Testis (tissue), 2 donors: ENCODE measurements around the gene COMMD7.

Source experiments
- POLR2A ChIP-seq: fragments of 450-650 bp; IDR thresholded peaks from one replicate; pipeline ENCODE4 v1.6.1; 2017; ENCODE audit warnings: antibody characterized with exemption, mild to moderate bottlenecking, moderate library complexity
- TF ChIP-seq, protein P1 (sequence below), 3 experiments: fragments of 450-650 bp in 2 of 3; fragments of 200-600 bp in 1 of 3; sonication (generic) in 1 of 3; IDR thresholded peaks; one replicate each; pipeline ENCODE4 v1.5.1; 2016 to 2019; ENCODE audit warnings: antibody characterized with exemption in 3 of 3, mild to moderate bottlenecking in 2 of 3, moderate library complexity in 1 of 3

DNA sequence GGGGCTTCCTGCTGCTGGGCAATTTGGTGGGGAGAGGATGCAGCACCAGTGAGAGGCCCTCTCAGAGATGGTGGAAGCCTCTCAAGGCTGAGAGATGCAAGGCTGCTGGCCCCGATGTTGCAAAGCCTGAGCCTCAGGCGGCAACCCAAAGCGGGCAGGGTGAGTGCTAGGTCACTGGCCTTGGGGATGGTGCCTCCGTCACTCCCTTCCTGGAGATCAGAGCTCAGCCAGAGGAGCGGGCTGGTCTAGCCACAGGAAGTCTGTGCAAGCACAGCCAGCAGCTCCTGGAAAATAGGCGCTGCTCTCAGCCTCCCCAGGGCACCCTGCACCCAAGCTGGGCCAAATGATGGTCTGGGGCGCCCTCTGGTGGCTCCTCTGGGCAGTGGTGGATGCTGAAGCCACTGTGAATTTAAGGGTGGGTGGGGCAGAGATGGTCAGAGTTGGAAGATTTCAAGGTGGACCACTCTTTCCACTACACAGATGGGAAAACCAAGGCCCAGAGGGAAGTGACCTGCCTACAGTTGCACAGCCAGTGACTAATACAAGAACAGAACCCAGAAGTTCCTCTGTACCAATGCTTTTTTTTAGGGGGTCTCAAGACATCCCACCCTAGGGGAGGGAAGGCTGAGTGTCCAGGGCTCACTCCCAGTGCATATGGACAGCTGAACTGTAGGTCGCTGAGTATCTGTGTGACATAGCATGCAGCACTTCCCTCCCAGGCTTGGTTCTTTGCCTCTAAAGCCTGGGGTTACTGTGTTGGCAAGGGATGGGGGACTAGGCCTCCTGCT, 90.3 kb downstream of the COMMD7 start:
- TF ChIP-seq, protein P1, sequence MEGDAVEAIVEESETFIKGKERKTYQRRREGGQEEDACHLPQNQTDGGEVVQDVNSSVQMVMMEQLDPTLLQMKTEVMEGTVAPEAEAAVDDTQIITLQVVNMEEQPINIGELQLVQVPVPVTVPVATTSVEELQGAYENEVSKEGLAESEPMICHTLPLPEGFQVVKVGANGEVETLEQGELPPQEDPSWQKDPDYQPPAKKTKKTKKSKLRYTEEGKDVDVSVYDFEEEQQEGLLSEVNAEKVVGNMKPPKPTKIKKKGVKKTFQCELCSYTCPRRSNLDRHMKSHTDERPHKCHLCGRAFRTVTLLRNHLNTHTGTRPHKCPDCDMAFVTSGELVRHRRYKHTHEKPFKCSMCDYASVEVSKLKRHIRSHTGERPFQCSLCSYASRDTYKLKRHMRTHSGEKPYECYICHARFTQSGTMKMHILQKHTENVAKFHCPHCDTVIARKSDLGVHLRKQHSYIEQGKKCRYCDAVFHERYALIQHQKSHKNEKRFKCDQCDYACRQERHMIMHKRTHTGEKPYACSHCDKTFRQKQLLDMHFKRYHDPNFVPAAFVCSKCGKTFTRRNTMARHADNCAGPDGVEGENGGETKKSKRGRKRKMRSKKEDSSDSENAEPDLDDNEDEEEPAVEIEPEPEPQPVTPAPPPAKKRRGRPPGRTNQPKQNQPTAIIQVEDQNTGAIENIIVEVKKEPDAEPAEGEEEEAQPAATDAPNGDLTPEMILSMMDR (IDR thresholded peaks at IDR 0.05), result peak; percentile 91 to 97 (median 96)
- no peak for TF ChIP-seq POLR2A
